NCI-H2196 treated with DMSO at 0.1 percent for 48 hours (cell line): ENCODE results near the gene DYNC2LI1.
"Not testable (repeated sequence)": the region's sequence is repeated elsewhere in the genome, so short reads cannot be mapped to it uniquely, and the experiment has no call there.

Experiments
- DNase-seq: peaks from one replicate; lab custom pipeline; 2025; ENCODE audit not compliant: unreplicated experiment; lab: John Stamatoyannopoulos, UW

The DYNC2LI1 gene

DNA sequence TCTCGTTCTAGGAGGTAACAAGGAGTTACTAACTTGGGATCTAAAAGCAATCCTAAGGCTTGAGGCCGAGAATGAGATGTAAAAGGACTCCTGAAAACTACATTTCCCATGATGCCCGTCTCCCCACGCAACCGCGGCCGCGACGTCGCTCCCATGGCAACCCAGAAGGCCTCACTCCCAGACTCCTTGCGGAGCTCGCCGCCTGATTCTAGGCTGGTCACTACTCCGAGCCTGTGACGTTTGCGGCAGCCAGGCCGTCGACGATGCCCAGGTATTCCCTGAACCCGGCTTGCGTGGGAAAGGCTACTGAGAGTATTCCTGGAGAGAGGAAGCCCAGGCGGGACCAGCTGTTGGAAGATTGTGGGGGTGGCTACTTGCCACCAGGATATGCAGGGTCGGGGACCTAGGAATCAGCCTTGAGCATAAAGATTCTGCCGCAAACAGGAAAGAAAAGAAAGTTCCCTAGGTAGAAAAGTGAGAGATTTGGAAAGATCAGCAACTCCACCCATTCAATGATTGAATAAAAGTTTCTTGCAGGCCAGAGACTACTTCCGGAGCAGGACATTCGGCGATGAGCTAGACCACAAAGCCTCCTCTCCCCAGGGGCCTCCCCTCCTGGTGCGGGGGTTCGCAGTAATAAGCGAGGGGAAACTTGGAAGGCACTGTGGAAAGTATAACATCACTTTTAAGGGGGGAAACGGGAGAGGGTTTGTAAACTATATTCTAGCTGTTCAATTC lies at the start of gene DYNC2LI1:
Gene DYNC2LI1 (plus strand): TSS at position 164 of the 738 bp plus-strand sequence. CDS start 100 bp downstream, at position 264.
- DNase-seq = peak; percentile 93

DNA sequence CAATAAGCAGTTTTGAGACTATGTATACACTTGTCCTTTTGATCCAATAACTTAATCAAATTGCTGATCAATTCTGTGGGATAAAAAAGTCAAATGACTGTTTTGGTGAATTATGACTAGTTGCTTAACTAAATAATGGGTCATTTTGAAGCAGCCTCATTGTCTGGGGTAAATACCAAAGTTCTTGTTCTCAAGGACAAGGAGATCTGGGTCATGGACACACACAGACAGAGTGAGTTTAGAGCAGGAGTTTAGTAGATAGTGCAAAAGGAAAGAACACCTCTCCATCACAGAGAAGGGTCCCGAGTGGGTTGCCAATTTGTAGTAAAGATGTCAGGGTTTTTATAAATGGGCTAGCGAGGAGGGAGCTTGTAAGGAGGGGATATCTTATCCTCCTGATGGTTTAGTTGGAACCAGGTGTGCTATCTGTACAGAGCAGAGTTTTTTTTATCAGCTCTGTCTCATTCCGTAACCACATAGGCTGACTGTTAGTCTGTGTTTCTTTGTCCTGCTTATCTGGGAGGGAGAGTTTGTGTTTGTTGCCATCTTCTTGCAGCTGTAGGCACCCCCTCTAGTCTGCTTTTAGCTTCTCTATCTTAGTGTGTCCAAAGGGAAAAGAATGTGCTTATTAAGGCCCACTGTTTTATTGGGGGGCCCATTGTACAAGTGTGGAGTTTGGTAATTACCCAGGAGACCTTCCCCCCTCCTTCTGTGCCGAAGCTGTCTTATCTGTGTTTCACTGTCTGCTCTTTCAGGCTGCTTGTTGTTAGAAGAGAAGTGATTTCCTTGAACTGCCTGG lies 48.9 kb upstream of the DYNC2LI1 start:
- DNase-seq = no peak

DNA sequence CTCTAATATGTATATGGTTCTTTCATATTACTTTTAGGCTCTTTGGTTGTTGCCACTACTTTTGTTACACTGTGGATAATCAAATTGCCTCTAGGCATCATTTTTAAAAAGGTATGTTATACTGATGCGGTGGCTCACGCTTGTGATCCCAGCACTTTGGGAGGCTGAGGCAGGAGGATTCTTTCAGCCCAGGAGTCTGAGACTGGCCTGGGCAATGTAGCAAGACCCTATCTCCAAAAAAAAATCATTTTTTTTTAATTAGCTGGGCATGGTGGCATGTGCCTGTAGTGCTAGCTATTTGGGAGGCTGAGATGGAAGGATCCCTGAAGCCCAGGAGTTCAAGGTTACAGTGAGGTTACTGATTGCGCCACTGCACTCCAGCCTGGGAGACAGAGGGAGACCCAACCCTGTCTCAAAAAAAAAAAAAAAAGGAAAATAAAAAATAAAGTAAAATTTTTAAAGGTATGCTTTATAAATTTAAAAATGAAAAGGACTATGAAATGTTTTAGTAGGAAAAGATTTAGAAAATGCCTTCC lies 48.1 kb upstream of the DYNC2LI1 start:
- DNase-seq = no peak

DNA sequence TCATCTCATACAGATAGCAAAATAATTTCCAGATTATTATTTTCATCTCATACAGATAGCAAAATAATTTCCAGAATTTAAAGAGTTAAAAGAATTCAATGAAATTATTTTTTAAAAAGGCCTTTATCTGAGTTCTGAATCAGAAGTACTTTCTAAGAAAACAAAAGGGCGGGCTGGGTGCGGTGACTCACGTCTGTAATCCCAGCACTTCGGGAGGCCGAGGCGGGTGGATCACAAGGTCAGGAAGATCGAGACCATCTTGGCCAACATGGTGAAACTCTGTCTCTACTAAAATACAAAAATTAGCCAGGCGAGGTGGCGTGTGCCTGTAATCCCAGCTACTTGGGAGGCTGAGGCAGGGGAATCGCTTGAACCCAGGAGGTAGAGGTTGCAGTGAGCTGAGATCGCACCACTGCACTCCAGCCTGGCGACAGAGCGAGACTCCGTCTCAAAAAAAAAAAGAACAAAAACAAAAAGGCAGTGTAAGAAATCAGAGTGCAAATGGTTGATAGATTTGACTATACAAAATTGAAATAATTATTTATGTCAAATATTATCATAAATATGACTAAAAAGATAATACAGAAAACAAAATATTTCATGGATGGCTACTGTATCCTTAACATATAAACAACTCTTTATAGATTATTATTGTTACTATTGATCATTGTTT lies 46.7 kb upstream of the DYNC2LI1 start:
- not testable (repeated sequence) for DNase-seq

DNA sequence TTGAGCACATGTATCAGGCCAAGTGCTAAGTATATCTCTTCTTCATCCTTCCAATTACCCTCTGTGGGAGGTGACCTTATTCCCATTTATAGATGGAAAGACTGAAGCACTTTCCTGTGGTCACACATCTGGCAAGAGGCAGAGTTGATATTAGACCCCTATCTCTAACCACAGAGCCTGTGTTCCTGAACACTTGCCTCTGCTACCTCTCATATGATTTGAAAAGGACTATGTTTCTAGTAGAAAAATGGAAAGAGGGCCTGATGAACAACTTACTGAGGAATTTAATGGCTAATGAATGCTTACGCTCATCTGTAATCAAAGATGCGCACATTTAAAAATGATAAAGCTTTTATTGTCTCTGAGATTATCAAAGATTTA lies 46.2 kb upstream of the DYNC2LI1 start:
- DNase-seq = no peak

DNA sequence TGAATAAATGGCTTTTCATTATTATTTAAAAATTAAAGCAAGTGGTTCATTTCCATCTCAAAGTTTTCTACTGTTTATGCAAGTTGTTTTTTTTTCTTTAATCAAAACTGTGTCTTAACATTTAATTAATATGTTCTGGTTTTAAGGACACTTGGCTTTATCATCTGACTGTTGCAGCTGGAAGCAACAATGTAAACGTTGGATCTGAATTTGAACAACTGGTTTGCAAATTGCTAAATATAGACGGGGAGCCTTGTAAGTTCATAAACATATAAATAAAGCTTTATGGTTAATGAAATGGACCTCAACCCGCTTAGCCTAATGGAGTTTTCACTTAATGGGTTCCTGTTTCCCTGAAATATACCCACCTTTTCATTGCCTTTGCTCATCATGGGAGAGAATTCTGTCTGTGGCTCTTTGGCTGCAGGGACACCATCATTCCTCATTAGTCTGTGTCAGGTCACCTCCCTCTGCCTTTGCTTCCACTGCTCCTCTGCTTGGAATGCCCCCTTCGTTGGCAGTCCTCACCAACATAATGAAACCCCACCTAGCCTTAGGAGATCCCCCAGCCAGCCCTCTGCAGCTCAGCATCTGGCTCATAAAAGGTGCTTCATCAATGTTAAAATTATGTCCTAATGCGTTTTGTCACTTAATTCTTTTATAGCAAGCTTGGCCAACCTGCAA lies 44.2 kb upstream of the DYNC2LI1 start:
- DNase-seq = no peak

DNA sequence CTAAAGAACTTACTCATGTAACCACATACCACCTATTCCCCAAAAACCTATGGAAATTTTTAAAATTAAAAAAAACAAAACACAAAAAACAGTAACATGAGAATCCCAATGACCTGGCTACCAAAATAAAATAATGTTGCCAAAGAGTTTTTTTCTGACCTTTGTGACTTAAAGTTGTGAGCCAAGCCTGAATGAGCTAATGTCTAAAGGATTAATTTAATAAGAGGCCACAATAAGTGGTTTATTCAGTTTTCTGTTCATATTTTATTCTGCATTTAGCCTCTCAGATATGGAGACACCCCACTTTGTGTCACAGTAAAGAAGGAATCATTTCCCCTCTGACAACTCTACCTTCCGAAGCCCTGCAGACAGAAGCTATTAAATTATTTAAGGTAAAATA lies 42.6 kb upstream of the DYNC2LI1 start:
- no peak for DNase-seq

DNA sequence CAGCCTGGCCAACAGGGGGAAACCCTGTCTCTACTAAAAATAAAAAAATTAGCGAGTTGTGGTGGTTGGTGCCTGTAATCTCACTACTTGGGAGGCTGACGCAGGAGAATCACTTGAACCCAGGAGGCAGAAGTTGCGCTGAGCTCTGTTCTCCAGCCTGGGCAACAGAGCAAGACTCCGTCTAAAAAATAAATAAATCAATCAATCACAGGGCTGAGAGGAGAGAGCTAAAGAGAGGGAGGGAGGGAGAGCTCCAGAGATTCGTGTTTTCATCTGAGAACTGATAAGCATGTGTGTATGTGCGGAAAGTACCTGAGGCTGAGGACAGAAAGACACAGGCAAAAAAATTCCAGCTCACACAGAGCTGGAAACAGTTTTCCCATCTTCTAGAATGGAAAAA lies 37.2 kb upstream of the DYNC2LI1 start:
- no peak for DNase-seq

DNA sequence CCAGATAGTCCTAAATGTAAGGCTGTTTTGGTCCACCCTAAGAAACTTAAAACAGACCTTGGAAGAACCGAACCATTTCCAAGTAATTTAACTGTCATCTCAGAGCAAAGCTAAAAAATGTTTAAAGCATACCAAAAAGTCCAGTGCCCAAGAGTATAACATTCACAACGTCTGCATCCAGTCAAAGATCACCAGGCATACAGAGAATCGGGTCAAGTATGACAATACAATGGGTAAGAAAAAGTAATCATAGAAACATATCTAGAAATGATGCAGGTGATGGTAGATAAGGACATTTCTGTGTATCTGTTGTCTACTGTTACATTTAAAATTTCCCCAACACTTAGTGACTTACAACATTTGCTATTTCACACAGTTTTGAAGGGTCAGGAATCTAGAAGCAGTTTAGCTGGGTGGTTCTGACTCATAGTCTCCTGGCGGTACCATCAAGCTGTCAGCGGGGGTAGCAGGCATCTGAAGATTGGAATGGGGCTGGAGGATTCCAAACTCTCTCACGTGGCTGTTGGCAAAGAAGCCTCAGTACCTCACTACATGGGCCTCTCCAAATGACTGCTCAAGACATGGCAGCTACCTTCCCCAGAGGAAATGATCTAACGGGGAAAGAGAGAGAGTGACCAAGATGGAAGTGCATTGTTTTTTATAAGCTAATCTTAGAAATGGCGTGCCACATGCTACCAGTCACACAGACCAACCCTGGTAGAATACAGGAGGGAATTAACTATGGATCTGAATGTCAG lies 36.6 kb upstream of the DYNC2LI1 start:
- DNase-seq = no peak

DNA sequence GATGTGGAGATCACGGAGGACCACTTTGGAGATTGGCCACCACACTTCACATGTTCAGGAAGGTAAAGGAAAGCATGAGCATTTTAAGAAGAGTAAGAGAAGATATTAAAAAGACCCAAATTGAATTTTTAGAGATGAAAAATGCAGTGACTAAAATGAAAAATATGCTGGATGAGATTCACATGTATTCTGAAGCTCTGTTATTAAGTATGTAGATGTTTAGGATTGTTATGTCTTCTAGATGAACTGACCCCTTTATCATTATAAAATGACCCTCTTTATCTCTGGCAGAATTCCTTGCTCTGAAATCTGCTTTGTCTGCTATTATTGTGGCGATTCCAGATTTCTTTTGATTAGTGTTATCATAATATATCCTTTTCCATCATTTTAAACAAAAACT lies 36.0 kb upstream of the DYNC2LI1 start:
- no peak for DNase-seq

DNA sequence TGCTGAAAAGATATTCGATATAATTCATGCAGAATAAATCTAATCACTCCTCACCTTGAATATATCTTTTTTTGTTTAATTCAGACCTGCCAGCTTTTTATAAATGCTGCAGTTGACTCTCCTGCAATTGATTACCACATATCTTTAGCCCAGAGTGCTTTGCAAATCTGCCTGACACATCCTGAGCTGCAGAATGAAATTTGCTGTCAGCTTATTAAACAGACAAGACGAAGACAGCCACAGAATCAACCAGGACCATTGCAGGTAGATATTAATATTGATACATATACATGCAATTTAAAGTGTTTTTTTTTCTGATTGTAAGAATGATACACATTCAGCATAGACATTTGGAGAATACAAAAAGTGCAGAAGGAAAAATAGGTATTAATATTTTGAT lies 35.6 kb upstream of the DYNC2LI1 start:
- no peak for DNase-seq

DNA sequence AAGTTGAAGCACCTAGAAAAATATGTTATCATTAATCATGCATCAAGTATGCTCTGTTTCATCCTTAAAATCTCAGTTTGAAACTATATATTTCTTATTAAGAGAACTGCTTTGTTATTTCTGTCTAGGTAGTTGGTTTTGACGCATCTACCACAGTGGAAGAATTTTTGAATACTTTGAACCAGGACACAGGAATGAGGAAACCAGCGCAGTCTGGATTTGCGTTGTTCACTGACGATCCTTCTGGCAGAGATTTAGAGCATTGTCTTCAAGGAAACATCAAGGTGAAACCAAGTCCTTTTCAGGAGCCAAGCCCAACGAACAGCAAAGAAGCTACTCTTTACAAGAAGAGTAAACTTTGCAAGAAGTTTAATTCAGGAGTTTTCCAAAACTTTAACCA lies 30.1 kb upstream of the DYNC2LI1 start:
- no peak for DNase-seq

DNA sequence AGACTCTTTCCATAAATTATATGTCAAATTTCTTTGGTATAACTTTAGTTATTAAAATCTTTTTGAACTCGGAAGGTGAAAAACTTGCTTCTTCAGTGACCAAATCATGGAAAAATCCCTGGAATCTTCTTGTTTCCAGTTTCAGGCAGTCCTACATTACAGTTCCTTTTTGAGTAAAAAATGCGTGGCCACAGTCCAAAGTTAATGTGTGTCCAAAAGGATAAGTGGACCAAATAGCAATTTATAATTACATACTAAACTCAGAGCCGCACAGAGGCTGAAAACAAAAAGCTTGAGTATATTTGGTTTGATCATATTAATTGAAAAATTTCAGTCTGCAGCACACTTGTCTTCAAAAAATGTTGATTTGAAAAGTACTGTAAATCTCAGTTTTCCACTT lies 28.4 kb upstream of the DYNC2LI1 start:
- no peak for DNase-seq

DNA sequence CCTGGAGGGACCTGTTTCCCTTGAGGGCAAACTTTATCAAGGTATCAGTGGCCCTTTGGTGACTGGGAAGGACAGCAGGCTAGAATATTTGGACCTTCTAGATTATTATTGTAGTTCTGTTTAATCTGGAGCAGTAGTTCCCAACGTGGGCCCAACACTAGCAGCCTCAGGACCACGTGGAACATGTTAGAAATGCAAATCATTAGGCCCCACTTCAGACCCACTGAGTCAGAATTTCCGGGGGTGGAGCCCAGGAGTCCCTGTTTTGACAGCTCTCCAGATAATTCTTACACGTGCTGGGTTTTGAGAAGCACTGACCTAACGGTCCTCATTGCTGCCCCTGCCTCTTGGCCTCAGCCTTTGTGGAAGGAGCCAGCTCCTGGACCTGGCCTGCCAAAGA lies 25.5 kb upstream of the DYNC2LI1 start:
- no peak for DNase-seq

DNA sequence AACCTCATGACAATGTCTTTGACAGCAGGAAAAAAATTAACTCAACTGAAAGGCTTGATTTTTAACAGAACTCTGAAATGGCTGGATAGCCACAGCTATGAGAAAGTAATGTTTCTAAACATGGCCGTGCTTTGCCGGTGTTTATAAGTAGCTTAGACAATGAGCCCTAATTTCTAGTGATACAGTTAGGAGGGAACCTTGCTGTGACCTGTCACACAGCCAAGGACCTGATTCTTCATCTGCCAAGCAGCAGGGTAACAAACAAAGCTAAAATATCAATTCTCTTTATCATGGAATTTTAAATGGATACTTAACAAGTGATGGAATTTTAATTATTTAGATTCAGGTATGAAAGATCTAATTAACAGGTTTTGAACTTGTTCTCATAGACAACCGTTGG lies 24.3 kb upstream of the DYNC2LI1 start:
- DNase-seq = no peak

DNA sequence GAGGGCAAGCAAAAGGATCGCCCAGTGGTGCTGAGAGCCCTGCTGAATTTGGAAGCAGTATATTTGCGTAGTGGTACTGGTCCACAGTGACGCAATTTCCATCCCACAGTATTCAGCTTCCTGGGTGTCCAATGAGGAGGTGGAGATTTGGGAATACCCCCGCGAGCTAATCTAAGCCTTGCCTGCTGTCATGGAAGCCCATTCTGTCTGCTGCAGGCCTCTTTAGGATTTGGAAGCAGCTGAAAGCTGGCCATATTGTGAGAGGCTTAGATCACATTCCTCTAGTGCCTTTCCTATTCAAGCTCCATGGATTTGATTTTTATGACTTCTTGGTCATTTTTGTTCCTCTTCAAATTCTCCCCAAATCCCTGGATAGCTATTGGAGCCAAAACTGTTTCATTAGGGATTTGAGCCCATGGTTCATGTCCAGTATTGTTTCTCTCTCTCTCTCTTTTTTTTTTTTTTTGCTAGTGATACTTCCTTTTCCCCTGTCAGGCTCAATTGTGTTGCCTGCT lies 22.3 kb upstream of the DYNC2LI1 start:
- DNase-seq = no peak

DNA sequence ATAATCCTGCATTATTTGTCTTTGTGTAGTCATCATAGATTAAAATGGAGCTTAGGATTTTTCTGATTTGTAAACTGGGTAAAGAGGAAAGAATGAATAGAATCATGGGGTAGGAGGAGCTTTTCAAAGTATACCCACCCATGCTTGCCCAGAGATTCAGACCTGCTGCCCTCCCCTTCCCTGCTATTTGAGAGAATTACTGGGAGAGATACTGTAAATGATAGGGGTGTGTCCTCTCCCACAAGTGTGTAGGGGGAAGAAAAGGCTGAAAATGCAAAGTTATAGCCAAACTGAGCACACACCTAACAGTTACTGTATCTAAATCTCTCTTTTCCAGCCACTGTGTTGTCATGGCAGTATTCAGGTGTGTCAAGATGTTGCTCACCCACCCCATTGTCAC lies 21.5 kb upstream of the DYNC2LI1 start:
- DNase-seq = no peak

DNA sequence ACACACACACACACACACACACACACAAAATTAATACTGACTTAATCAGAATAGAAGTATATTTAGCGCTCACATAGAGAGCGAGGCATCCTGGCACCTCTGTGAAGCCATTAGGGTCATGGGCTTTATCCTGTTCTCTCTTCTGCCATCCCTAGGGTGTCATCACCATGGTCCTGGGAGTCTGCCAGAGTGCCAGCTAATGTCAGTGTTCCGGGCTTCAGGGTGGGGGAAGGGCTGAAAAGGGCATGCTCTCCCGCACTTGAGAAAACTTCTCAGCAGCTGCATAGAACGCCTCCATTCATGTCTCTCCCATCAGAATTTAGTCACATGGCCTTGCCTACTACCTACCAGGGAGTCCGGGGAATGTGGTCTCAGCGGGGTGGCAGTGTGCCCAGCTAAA lies 19.7 kb upstream of the DYNC2LI1 start:
- no peak for DNase-seq

DNA sequence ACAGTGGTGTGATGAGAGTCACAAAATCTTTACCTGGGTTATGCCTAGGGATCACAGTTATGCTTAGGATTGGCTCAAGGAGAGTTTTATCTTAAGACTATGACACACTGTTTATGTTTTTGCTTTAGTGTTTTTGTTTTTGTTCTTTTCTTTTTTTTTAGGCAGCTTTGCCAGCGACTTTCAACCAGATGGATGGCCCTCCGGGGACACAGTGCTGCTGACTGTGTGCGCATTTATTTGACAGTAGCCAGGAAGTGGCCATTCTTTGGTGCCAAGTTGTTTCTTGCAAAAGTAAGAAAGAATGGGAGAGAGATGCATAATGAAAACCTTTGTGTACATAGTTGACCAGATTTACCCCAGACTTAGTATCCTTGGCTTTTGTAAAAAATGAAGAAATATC lies 15.1 kb upstream of the DYNC2LI1 start:
- DNase-seq = no peak

DNA sequence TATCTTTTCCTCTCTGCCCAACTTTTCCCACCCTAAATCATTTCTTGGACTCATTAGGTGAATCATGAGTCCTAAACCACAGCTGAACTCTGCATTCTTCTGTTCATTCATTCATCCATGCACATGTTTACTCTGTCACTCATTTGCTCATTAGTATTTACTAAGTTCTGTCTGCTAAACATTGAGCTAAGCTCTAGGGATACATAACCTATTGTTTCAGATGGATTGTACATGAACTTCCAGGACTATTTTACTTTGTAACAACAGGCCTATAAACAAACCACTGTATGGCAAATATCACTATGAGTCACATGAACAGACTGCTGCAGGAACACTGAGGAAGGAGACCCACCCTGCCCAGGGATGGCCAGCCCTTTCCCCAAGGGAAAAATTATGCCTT lies 14.6 kb upstream of the DYNC2LI1 start:
- DNase-seq = no peak
